Activated naive CD8-positive, alpha-beta T cell (primary cell): ENCODE data around the gene DRC1.

ENCODE experiments used
- H3K27ac Mint-ChIP-seq: one replicate; pipeline ENCODE4 v1.8.0; 2021; ENCODE audit warnings: mixed read lengths
- H3K27me3 Mint-ChIP-seq: one replicate; pipeline ENCODE4 v1.8.0; 2021; ENCODE audit warnings: mixed read lengths
- H3K36me3 Mint-ChIP-seq: one replicate; pipeline ENCODE4 v1.8.0; 2021; ENCODE audit warnings: mixed read lengths
- H3K4me1 Mint-ChIP-seq: one replicate; pipeline ENCODE4 v1.8.0; 2021; ENCODE audit warnings: low read depth, mixed read lengths
- H3K4me3 Mint-ChIP-seq: one replicate; pipeline ENCODE4 v1.8.0; 2021; ENCODE audit warnings: mild to moderate bottlenecking, mixed read lengths
- H3K9me3 Mint-ChIP-seq: one replicate; pipeline ENCODE4 v1.8.0; 2021; ENCODE audit warnings: low read depth, mixed read lengths

Gene DRC1

GRCh38 chr2:26492749-26493515 lies 91.2 kb downstream of the DRC1 start:
- Mint-ChIP-seq H3K27ac (no peak overlapping the region), H3K9me3 (no peaks in the 10 kb centered on the region), H3K4me1 (no peaks in the 10 kb centered on the region), H3K4me3 (no peak overlapping the region), H3K27me3 (peaks cover 2% of the 10 kb centered on the region), H3K36me3 (no peaks in the 10 kb centered on the region)

- Mint-ChIP-seq H3K36me3 (no peaks in the 10 kb centered on the region), H3K27ac (no peak overlapping the region), H3K4me3 (no peak overlapping the region), H3K27me3 (peaks cover 2% of the 10 kb centered on the region), H3K4me1 (no peaks in the 10 kb centered on the region), H3K9me3 (no peaks in the 10 kb centered on the region)
These were observed 91.8 kb downstream of the DRC1 start for GRCh38 chr2:26493566-26493965.

- H3K27ac Mint-ChIP-seq: no peak overlapping the region
- peaks cover 2% of the 10 kb centered on the region for H3K27me3 Mint-ChIP-seq
- no peaks in the 10 kb centered on the region for H3K4me1 Mint-ChIP-seq
- no peaks in the 10 kb centered on the region for H3K36me3 Mint-ChIP-seq
- H3K9me3 Mint-ChIP-seq: no peaks in the 10 kb centered on the region
- H3K4me3 Mint-ChIP-seq: no peak overlapping the region
These were observed 92.5 kb downstream of the DRC1 start for GRCh38 chr2:26494199-26494598.

GRCh38 chr2:26494891-26495290 lies 93.2 kb downstream of the DRC1 start:
- Mint-ChIP-seq H3K4me1 (no peaks in the 10 kb centered on the region), H3K9me3 (no peaks in the 10 kb centered on the region), H3K4me3 (no peak overlapping the region), H3K27ac (no peak overlapping the region), H3K27me3 (peaks cover 2% of the 10 kb centered on the region), H3K36me3 (no peaks in the 10 kb centered on the region)

- no peaks in the 10 kb centered on the region for H3K36me3 Mint-ChIP-seq
- no peaks in the 10 kb centered on the region for H3K4me1 Mint-ChIP-seq
- peaks cover 2% of the 10 kb centered on the region for H3K27me3 Mint-ChIP-seq
- H3K4me3 Mint-ChIP-seq: no peak overlapping the region
- no peaks in the 10 kb centered on the region for H3K9me3 Mint-ChIP-seq
- H3K27ac Mint-ChIP-seq: no peak overlapping the region
These were observed 94.1 kb downstream of the DRC1 start for GRCh38 chr2:26495705-26496297.

GRCh38 chr2:26500406-26500805 lies 98.7 kb downstream of the DRC1 start:
- Mint-ChIP-seq H3K4me3 (no peak overlapping the region), H3K36me3 (no peaks in the 10 kb centered on the region), H3K9me3 (no peaks in the 10 kb centered on the region), H3K27me3 (peaks cover 2% of the 10 kb centered on the region), H3K4me1 (peaks cover 6% of the 10 kb centered on the region), H3K27ac (no peak overlapping the region)

- H3K27me3 Mint-ChIP-seq: no peaks in the 10 kb centered on the region
- no peaks in the 10 kb centered on the region for H3K9me3 Mint-ChIP-seq
- no peaks in the 10 kb centered on the region for H3K36me3 Mint-ChIP-seq
- H3K4me1 Mint-ChIP-seq: peaks cover 6% of the 10 kb centered on the region
- H3K27ac Mint-ChIP-seq: peak overlapping the region; percentile 64
- H3K4me3 Mint-ChIP-seq: peak overlapping the region; percentile 81
These were observed 101.6 kb downstream of the DRC1 start for GRCh38 chr2:26503231-26503880.

- H3K9me3 Mint-ChIP-seq: no peaks in the 10 kb centered on the region
- no peaks in the 10 kb centered on the region for H3K27me3 Mint-ChIP-seq
- H3K4me3 Mint-ChIP-seq: peak overlapping the region; percentile 81
- no peak overlapping the region for H3K27ac Mint-ChIP-seq
- H3K36me3 Mint-ChIP-seq: no peaks in the 10 kb centered on the region
- peaks cover 6% of the 10 kb centered on the region for H3K4me1 Mint-ChIP-seq
These were observed 102.3 kb downstream of the DRC1 start for GRCh38 chr2:26504002-26504401.

GRCh38 chr2:26506279-26506678 lies 104.6 kb downstream of the DRC1 start:
- Mint-ChIP-seq H3K27me3 (no peaks in the 10 kb centered on the region), H3K4me3 (no peak overlapping the region), H3K4me1 (peaks cover 6% of the 10 kb centered on the region), H3K27ac (no peak overlapping the region), H3K36me3 (no peaks in the 10 kb centered on the region), H3K9me3 (no peaks in the 10 kb centered on the region)
